Large intestine (tissue), 1 donor: ENCODE data around the gene PIK3R3. TPM values are rescaled to one million over a fixed set of nuclear protein-coding genes. Genes with fewer than 3 reads are reported as not detected.

ENCODE experiments used
- polyA plus RNA-seq: library from polyadenylated mRNA; unstranded; fragments of 120-200 nt; gene quantifications from one replicate; pipeline ENCODE4 v1.2.1, GENCODE V29; 2013

Gene PIK3R3
- polyA plus RNA-seq, 1 donor, result 7.4 TPM

Other genes starting within 250 kb of the PIK3R3 start
- gene TSPAN1, start 42.5 kb upstream of the PIK3R3 start, polyA plus RNA-seq, result 17.8 TPM
- not detected for gene P3R3URF, start 43.9 kb upstream of the PIK3R3 start, polyA plus RNA-seq
- 56.4 TPM for gene POMGNT1, start 65.8 kb upstream of the PIK3R3 start, polyA plus RNA-seq
- gene LURAP1, start 70.7 kb upstream of the PIK3R3 start, polyA plus RNA-seq, result 0.72 TPM
- gene RAD54L, start 115.1 kb upstream of the PIK3R3 start, polyA plus RNA-seq, result 6.6 TPM
- 68.4 TPM for gene LRRC41, start 171.0 kb upstream of the PIK3R3 start, polyA plus RNA-seq
- gene UQCRH, start 171.1 kb upstream of the PIK3R3 start, polyA plus RNA-seq, result 357 TPM
- gene NSUN4, start 208.2 kb upstream of the PIK3R3 start, polyA plus RNA-seq, result 23.9 TPM